HG02571 (cell line): ENCODE data around the gene SRRM2.

Experiments used
- ATAC-seq: cut with Tn5 transposase; IDR thresholded peaks from one replicate; pipeline ENCODE4 v1.9.1; 2021; ENCODE audit warnings: mild to moderate bottlenecking, moderate library complexity; ENCODE audit not compliant: unreplicated experiment

The SRRM2 gene

GRCh38 chr16:2761472-2761871, 9.0 kb downstream of the SRRM2 start:
- ATAC-seq = no peak

GRCh38 chr16:2761886-2762583, 9.6 kb downstream of the SRRM2 start:
- no peak for ATAC-seq

- ATAC-seq = no peak
These were observed 10.3 kb downstream of the SRRM2 start for GRCh38 chr16:2762711-2763110.

- no peak for ATAC-seq
These were observed 10.7 kb downstream of the SRRM2 start for GRCh38 chr16:2763173-2763572.

- ATAC-seq = no peak
These were observed 12.3 kb downstream of the SRRM2 start for GRCh38 chr16:2764718-2765117.

- no peak for ATAC-seq
These were observed 13.3 kb downstream of the SRRM2 start for GRCh38 chr16:2765462-2766404.

- no peak for ATAC-seq
These were observed 14.1 kb downstream of the SRRM2 start for GRCh38 chr16:2766430-2767139.

GRCh38 chr16:2767140-2767731, 14.8 kb downstream of the SRRM2 start:
- ATAC-seq = no peak

- no peak for ATAC-seq
These were observed 15.5 kb downstream of the SRRM2 start for GRCh38 chr16:2767891-2768290.

- ATAC-seq = no peak
These were observed 16.1 kb downstream of the SRRM2 start for GRCh38 chr16:2768403-2769089.

- ATAC-seq = no peak
These were observed 16.7 kb downstream of the SRRM2 start for GRCh38 chr16:2769100-2769529.

GRCh38 chr16:2769675-2770056, 17.2 kb downstream of the SRRM2 start:
- no peak for ATAC-seq

GRCh38 chr16:2770057-2770951, 17.9 kb downstream of the SRRM2 start:
- no peak for ATAC-seq

- ATAC-seq = no peak
These were observed 19.3 kb downstream of the SRRM2 start for GRCh38 chr16:2771496-2772402.

GRCh38 chr16:2773188-2773968, 20.9 kb downstream of the SRRM2 start:
- no peak for ATAC-seq

- no peak for ATAC-seq
These were observed 21.9 kb downstream of the SRRM2 start for GRCh38 chr16:2774161-2774891.

GRCh38 chr16:2775131-2775716, 22.8 kb downstream of the SRRM2 start:
- no peak for ATAC-seq
